Prostate gland (tissue), 2 donors: ENCODE results near the gene EIF2D.

Source experiments
- POLR2A ChIP-seq: fragments of 450-650 bp; IDR thresholded peaks from one replicate; pipeline ENCODE4 v1.6.1; 2016; ENCODE audit warnings: antibody characterized with exemption, mild to moderate bottlenecking
- TF ChIP-seq, protein P1 (sequence below), 4 experiments: fragments of 200-600 bp in 2 of 4; fragments of 450-650 bp in 2 of 4; sonication (generic) in 2 of 4; IDR thresholded peaks; 1 replicate in 3 of 4; 2 replicates in 1 of 4; pipeline ENCODE4 v1.5.1; 2016 to 2019; ENCODE audit warnings: antibody characterized with exemption in 4 of 4, mild to moderate bottlenecking in 2 of 4, moderate library complexity in 2 of 4

DNA sequence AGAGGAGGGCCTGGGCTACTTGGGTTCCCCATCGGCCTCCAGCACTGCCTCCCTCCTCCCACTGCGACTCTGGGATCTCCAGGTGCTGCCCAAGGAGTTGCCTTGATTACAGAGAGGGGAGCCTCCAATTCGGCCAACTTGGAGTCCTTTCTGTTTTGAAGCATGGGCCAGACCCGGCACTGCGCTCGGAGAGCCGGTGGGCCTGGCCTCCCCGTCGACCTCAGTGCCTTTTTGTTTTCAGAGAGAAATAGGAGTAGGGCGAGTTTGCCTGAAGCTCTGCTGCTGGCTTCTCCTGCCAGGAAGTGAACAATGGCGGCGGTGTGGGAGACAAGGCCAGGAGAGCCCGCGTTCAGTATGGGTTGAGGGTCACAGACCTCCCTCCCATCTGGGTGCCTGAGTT, 24.4 kb downstream of the EIF2D start:
- TF ChIP-seq, protein P1, sequence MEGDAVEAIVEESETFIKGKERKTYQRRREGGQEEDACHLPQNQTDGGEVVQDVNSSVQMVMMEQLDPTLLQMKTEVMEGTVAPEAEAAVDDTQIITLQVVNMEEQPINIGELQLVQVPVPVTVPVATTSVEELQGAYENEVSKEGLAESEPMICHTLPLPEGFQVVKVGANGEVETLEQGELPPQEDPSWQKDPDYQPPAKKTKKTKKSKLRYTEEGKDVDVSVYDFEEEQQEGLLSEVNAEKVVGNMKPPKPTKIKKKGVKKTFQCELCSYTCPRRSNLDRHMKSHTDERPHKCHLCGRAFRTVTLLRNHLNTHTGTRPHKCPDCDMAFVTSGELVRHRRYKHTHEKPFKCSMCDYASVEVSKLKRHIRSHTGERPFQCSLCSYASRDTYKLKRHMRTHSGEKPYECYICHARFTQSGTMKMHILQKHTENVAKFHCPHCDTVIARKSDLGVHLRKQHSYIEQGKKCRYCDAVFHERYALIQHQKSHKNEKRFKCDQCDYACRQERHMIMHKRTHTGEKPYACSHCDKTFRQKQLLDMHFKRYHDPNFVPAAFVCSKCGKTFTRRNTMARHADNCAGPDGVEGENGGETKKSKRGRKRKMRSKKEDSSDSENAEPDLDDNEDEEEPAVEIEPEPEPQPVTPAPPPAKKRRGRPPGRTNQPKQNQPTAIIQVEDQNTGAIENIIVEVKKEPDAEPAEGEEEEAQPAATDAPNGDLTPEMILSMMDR (IDR thresholded peaks at IDR 0.05): no peak
- no peak for TF ChIP-seq POLR2A
